HEK293T (cell line): ENCODE results near the gene ITPRIPL1.

Experiments
- CTCF ChIA-PET: fragments of 350-600 bp; formaldehyde crosslinking; extraction: SDS; loops from one replicate; lab custom pipeline; 2021; ENCODE audit warnings: antibody characterized with exemption, inconsistent platforms; lab: Yijun Ruan, JAX
- POLR2A ChIA-PET: fragments of 350-600 bp; formaldehyde crosslinking; extraction: SDS; loops from one replicate; lab custom pipeline; 2020; ENCODE audit warnings: antibody characterized with exemption, inconsistent platforms; lab: Yijun Ruan, JAX
- DNase-seq: peaks from one replicate; pipeline ENCODE4 v3.0.0; 2012; ENCODE audit warnings: mixed read lengths; ENCODE audit errors: extremely low spot score
- ARNT ChIP-seq: fragments of 450-650 bp; IDR thresholded peaks from 2 replicates; pipeline ENCODE4 v1.6.1; 2017; ENCODE audit warnings: mild to moderate bottlenecking
- BHLHE40 ChIP-seq: fragments of 450-650 bp; IDR thresholded peaks from 2 replicates; pipeline ENCODE4 v1.6.1; 2016; ENCODE audit warnings: mild to moderate bottlenecking, moderate library complexity, borderline replicate concordance
- CTBP1 ChIP-seq: fragments of 450-650 bp; IDR thresholded peaks from 2 replicates; pipeline ENCODE4 v1.6.1; 2016; ENCODE audit warnings: borderline replicate concordance
- ELF4 ChIP-seq: fragments of 450-650 bp; IDR thresholded peaks from 2 replicates; pipeline ENCODE4 v1.6.1; 2017; ENCODE audit warnings: antibody characterized with exemption
- FOXA1 ChIP-seq: fragments of 450-650 bp; IDR thresholded peaks from 2 replicates; pipeline ENCODE4 v1.6.1; 2016; ENCODE audit warnings: mild to moderate bottlenecking
- FOXK2 ChIP-seq: fragments of 450-650 bp; IDR thresholded peaks from 2 replicates; pipeline ENCODE4 v1.6.1; 2016; ENCODE audit warnings: mild to moderate bottlenecking
- FOXM1 ChIP-seq: fragments of 450-650 bp; IDR thresholded peaks from 2 replicates; pipeline ENCODE4 v1.6.1; 2017; ENCODE audit warnings: mild to moderate bottlenecking, borderline replicate concordance
- HDGF ChIP-seq: fragments of 450-650 bp; IDR thresholded peaks from 2 replicates; pipeline ENCODE4 v1.6.1; 2017; ENCODE audit warnings: antibody characterized with exemption, borderline replicate concordance
- L3MBTL2 ChIP-seq: fragments of 450-650 bp; conservative IDR thresholded peaks from 2 replicates; pipeline ENCODE4 v1.6.1; 2016; ENCODE audit warnings: mild to moderate bottlenecking
- LEF1 ChIP-seq: fragments of 450-650 bp; IDR thresholded peaks from 2 replicates; pipeline ENCODE4 v1.6.1; 2017; ENCODE audit warnings: mild to moderate bottlenecking, borderline replicate concordance
- NFRKB ChIP-seq: fragments of 450-650 bp; IDR thresholded peaks from 2 replicates; pipeline ENCODE4 v1.6.1; 2016; ENCODE audit warnings: mild to moderate bottlenecking, moderate library complexity
- SP1 ChIP-seq: fragments of 450-650 bp; IDR thresholded peaks from 2 replicates; pipeline ENCODE4 v1.6.1; 2017
- SUZ12 ChIP-seq: fragments of 450-650 bp; IDR thresholded peaks from 2 replicates; pipeline ENCODE4 v1.6.1; 2016; ENCODE audit warnings: mild to moderate bottlenecking
- TARDBP ChIP-seq: fragments of 450-650 bp; IDR thresholded peaks from 2 replicates; pipeline ENCODE4 v1.6.1; 2016
- ZNF384 ChIP-seq: fragments of 450-650 bp; IDR thresholded peaks from 2 replicates; pipeline ENCODE4 v1.6.1; 2016
- TF ChIP-seq, protein P1 (sequence below): fragments of 450-650 bp; IDR thresholded peaks from 2 replicates; pipeline ENCODE4 v1.6.1; 2016

ITPRIPL1 gene

GRCh38 chr2:96301865-96302264 lies 23.3 kb upstream of the ITPRIPL1 start:
- POLR2A ChIA-PET: interaction anchor here (0.9 to 1.4 kb wide), 2 partner anchors 20 to 34 kb away, joined by 3 read pairs; partner anchors contain the start of gene NCAPH
- CTCF ChIA-PET: no interaction called here
- DNase-seq: no peak
- TF ChIP-seq L3MBTL2 (no peak), FOXA1 (no peak), FOXM1 (no peak), ELF4 (no peak), CTBP1 (no peak), TARDBP (no peak), SUZ12 (no peak), ZNF384 (no peak), NFRKB (no peak), LEF1 (no peak), FOXK2 (no peak), HDGF (no peak), BHLHE40 (no peak), ARNT (no peak), SP1 (no peak)
- TF ChIP-seq, protein P1, sequence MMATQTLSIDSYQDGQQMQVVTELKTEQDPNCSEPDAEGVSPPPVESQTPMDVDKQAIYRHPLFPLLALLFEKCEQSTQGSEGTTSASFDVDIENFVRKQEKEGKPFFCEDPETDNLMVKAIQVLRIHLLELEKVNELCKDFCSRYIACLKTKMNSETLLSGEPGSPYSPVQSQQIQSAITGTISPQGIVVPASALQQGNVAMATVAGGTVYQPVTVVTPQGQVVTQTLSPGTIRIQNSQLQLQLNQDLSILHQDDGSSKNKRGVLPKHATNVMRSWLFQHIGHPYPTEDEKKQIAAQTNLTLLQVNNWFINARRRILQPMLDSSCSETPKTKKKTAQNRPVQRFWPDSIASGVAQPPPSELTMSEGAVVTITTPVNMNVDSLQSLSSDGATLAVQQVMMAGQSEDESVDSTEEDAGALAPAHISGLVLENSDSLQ: no peak

DNA sequence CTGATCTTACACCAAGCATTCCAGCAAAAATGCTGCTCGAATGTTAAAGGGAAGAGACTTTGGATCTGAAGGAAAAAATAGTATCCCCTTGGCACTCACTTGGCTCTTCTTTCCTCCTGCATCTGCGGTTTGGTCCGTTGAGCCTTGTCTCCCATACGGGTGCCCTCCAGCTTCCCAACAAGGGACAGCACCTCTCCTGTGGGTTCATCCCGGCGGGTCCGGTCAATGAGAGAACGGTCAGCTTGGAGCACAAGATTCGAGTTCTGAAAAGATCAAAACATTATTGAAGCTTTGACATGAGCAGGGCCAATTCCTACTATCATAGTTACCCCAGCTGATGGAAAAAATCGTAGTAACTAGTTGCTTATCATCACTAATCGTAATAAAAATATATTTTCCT lies 20.5 kb upstream of the ITPRIPL1 start:
- no peak for TF ChIP-seq SUZ12
- TF ChIP-seq, protein P1: no peak
- TF ChIP-seq ELF4: no peak
- no peak for TF ChIP-seq CTBP1
- TF ChIP-seq NFRKB: no peak
- no peak for TF ChIP-seq HDGF
- TF ChIP-seq TARDBP: no peak
- no peak for TF ChIP-seq ARNT
- TF ChIP-seq FOXA1: no peak
- TF ChIP-seq LEF1: no peak
- no peak for TF ChIP-seq SP1
- no peak for TF ChIP-seq BHLHE40
- no peak for TF ChIP-seq FOXM1
- TF ChIP-seq FOXK2: no peak
- TF ChIP-seq L3MBTL2: no peak
- TF ChIP-seq ZNF384: no peak
- ChIA-PET CTCF (no interaction called here), POLR2A (interaction anchor here (1.1 to 5.8 kb wide), 10 partner anchors 10 to 40 kb away, joined by 3 to 60 read pairs (median 4); partner anchors contain the start of gene NCAPH)
- no peak for DNase-seq

- ChIA-PET CTCF (no interaction called here), POLR2A (interaction anchor here (0.7 to 5.8 kb wide), 18 partner anchors 11 to 242 kb away, joined by 3 to 60 read pairs (median 4); partner anchors contain the start of genes ITPRIPL1, NCAPH and STARD7)
- peak; percentile 92 for DNase-seq
Measured at GRCh38 chr2:96305091-96305978, 19.8 kb upstream of the ITPRIPL1 start, which contains the start of gene SNRNP200. SNRNP200 (minus strand) TSS chr2:96305546; CDS start chr2:96305437, 109 bp downstream.

GRCh38 chr2:96305979-96306308 lies 19.2 kb upstream of the ITPRIPL1 start:
- no peak for TF ChIP-seq CTBP1
- DNase-seq: no peak
- POLR2A ChIA-PET: interaction anchor here (0.7 to 5.8 kb wide), 17 partner anchors 10 to 242 kb away, joined by 3 to 60 read pairs (median 4); partner anchors contain the start of genes ITPRIPL1, NCAPH and STARD7
- CTCF ChIA-PET: no interaction called here

More at GRCh38 chr2:96305091-96305978, 19.8 kb upstream of the ITPRIPL1 start, which contains the start of gene SNRNP200:
- TF ChIP-seq HDGF: no peak
- TF ChIP-seq ARNT: peak; percentile 4; the same call in 1 of the 2 replicates
- TF ChIP-seq L3MBTL2: peak; percentile 63
- TF ChIP-seq FOXK2: no peak
- peak; percentile 72; the same call in 1 of the 2 replicates for TF ChIP-seq CTBP1
- no peak for TF ChIP-seq FOXM1
- no peak for TF ChIP-seq NFRKB
- TF ChIP-seq LEF1: no peak
- no peak for TF ChIP-seq TARDBP
- no peak for TF ChIP-seq FOXA1
- TF ChIP-seq, protein P1: peak; percentile 45; the same call in 1 of the 2 replicates
- TF ChIP-seq ELF4: peak; percentile 80
- no peak for TF ChIP-seq SP1
- TF ChIP-seq ZNF384: no peak
- TF ChIP-seq SUZ12: no peak
- TF ChIP-seq BHLHE40: no peak

- TF ChIP-seq SP1 (no peak), ARNT (no peak), FOXM1 (no peak), HDGF (no peak), NFRKB (no peak), ELF4 (no peak), BHLHE40 (no peak), ZNF384 (no peak), SUZ12 (no peak), FOXA1 (no peak), LEF1 (no peak), L3MBTL2 (no peak), TARDBP (no peak), CTBP1 (no peak), FOXK2 (no peak)
- TF ChIP-seq, protein P1: no peak
- no peak for DNase-seq
- CTCF ChIA-PET: no interaction called here
- POLR2A ChIA-PET: interaction anchor here (0.7 to 5.8 kb wide), 13 partner anchors 10 to 241 kb away, joined by 3 to 60 read pairs (median 4); partner anchors contain the start of genes ITPRIPL1, NCAPH and STARD7
Measured at GRCh38 chr2:96306370-96306769, 18.7 kb upstream of the ITPRIPL1 start.
